Epithelial cell of esophagus (primary cell): ENCODE results near the gene GPC6.

ENCODE experiments used
- DNase-seq: peaks from one replicate; pipeline ENCODE4 v3.0.0; 2010; ENCODE audit warnings: low read depth
- H3K4me3 ChIP-seq: 2 replicates; pipeline ENCODE4 v1.5.1; 2011; ENCODE audit warnings: mild to moderate bottlenecking, low read length, control low read depth
- CTCF ChIP-seq: IDR thresholded peaks from 2 replicates; pipeline ENCODE4 v1.5.1; 2011; ENCODE audit warnings: low read depth, mild to moderate bottlenecking, low read length, control low read depth, inconsistent platforms; ENCODE audit not compliant: insufficient read depth; ENCODE audit errors: missing control alignments

The GPC6 gene

GRCh38 chr13:93286047-93286446 lies 59.4 kb downstream of the GPC6 start:
- no peak for DNase-seq
- no peak overlapping the region for H3K4me3 ChIP-seq
- no peak for TF ChIP-seq CTCF

GRCh38 chr13:93289053-93289452 lies 62.4 kb downstream of the GPC6 start:
- peak; percentile 62 for DNase-seq
- H3K4me3 ChIP-seq = no peak overlapping the region
- TF ChIP-seq CTCF = no peak

GRCh38 chr13:93289842-93290241 lies 63.2 kb downstream of the GPC6 start:
- DNase-seq = no peak
- H3K4me3 ChIP-seq = no peak overlapping the region
- TF ChIP-seq CTCF = no peak

- DNase-seq = no peak
- TF ChIP-seq CTCF = no peak
- no peak overlapping the region for H3K4me3 ChIP-seq
These were observed 63.9 kb downstream of the GPC6 start for GRCh38 chr13:93290503-93290902.

GRCh38 chr13:93292366-93292765 lies 65.8 kb downstream of the GPC6 start:
- DNase-seq = no peak
- TF ChIP-seq CTCF = no peak
- no peak overlapping the region for H3K4me3 ChIP-seq

- TF ChIP-seq CTCF = no peak
- no peak overlapping the region for H3K4me3 ChIP-seq
- DNase-seq = no peak
These were observed 67.1 kb downstream of the GPC6 start for GRCh38 chr13:93293710-93294109.

GRCh38 chr13:93296584-93296983 lies 70.0 kb downstream of the GPC6 start:
- TF ChIP-seq CTCF = no peak
- no peak overlapping the region for H3K4me3 ChIP-seq
- DNase-seq = peak; percentile 30
